Motor neuron (in vitro differentiated cells): ENCODE measurements around the gene SLC4A8. TPM values are rescaled to one million over a fixed set of nuclear protein-coding genes. Genes with fewer than 3 reads are reported as not detected.

Source experiments
- ATAC-seq, 8 experiments: fragments of 200-7000 bp; cut with Tn5 transposase; replicated peaks in 6 of 8; 2 replicates each; pipeline ENCODE4 v1.8.0; 2021; ENCODE audit warnings: mild to moderate bottlenecking in 8 of 8, moderate library complexity in 8 of 8
- H3K27ac ChIP-seq, 2 donors: fragments of 250-450 bp; sonication (Bioruptor Pico); 2 replicates each; pipeline ENCODE4 v1.9.0; 2021; ENCODE audit warnings: antibody characterized with exemption in 2 of 2, mild to moderate bottlenecking in 2 of 2, moderate library complexity in 1 of 2
- H3K4me1 ChIP-seq, 2 donors: fragments of 250-450 bp; sonication (Bioruptor Pico); replicated peaks in 1 of 2; 2 replicates each; pipeline ENCODE4 v1.6.1; 2021; ENCODE audit warnings: antibody characterized with exemption in 2 of 2, mild to moderate bottlenecking in 2 of 2, moderate library complexity in 1 of 2
- H3K4me3 ChIP-seq, 5 donors: fragments of 250-450 bp; sonication (Bioruptor Pico); 2 replicates each; pipeline ENCODE4 v1.9.0; 2021; ENCODE audit warnings: antibody characterized with exemption in 5 of 5, mild to moderate bottlenecking in 5 of 5, moderate library complexity in 4 of 5
- WGBS, 10 experiments: fragments of 450-650 bp; shearing (Covaris generic); methylation state at CpG; one replicate each; pipeline ENCODE4 v1.0.0; 2022; 5-methylcytosine and 5-hydroxymethylcytosine counted together
- in situ Hi-C, 9 experiments: fragments of 400-800 bp; cut with MboI; loops; one replicate each; pipeline ENCODE4 v1.15.0; 2021; ENCODE audit warnings: low sequenced_read_pairs in 9 of 9, low pct_unique_long_range_greater_than_20kb in 2 of 9; ENCODE audit not compliant: unreplicated experiment in 9 of 9
- total RNA-seq, 8 experiments: library from RNA; unstranded; fragments of 300-600 nt; gene quantifications; 2 replicates each; pipeline versions ENCODE4 v1.2.3 to v1.2.4, GENCODE V29; 2022

Gene SLC4A8
- total RNA-seq, result 10 to 100 TPM in 5 of 8 experiments, 1 to 10 TPM in 3; 5.8 to 26.3 (median 19.8) TPM

DNA sequence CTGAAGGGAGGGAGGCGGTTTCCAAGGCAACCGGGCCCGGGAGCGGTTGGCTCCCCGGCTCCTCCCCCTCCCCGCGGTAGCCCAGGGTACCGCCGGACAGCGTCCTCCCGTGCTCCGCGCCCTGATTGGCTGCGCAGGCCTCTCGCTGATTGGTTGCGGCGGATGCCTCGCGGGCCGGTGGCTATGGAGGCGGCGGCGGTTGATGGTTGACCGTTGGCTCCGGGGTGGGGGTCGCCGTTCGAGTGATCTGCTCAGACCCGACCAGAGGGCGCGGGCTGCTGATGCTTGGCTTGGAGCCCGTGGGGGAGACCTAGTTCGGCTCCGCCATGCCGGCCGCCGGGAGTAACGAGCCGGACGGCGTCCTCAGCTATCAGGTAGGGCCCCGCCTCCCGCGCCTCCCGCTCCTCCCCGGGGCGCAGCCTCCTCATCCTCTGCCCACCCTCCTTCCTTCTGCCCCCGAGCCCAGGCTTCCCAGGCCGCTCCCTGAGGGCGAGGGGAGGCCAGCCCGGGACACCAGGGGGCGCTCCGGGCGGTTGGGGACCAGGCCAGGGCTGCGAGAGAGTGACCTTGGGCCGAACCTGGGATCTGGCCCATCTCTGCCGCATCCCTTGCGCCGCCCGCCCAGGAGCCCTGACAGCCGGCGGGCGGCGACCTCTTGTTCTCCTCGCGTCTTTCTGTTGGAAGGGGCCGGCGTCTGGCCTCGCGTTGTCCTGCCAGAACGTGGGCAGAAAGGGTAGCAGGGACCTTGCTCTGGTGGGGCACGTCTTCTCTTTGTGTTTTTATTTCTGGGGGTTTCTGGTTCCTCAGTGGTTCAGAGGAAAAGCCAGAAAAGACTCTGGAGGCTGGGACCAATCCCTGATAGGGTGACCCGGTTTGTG lies at the start of gene SLC4A8:
Gene SLC4A8 (plus strand): TSS at position 170 of the 878 bp plus-strand sequence. CDS start 157 bp downstream, at position 327.
- 0 to 9% (median 2%) methylated on average over 1 to 11 of the region's 73 CpGs; no CpG with 5 or more reads in 4 of the 10 experiments for WGBS, 10 experiments
- peaks cover 12 to 14% of the 10 kb centered on the region in 2 donors for H3K4me1 ChIP-seq
- ATAC-seq, result peak; percentile 95 to 98 (median 96)
- in situ Hi-C loops, result loop anchor here in 4 of 9 experiments (10.0 to 25.0 kb wide), 7 partner anchors 100 to 562 kb away; partner anchors contain the start of gene ANKRD33 (in 1 of the 4)
- peak within 1 kb of the TSS; percentile 58 to 78 (median 66) for H3K4me3 ChIP-seq
- H3K27ac ChIP-seq, result peak within 1 kb of the TSS; percentile 88 to 91

- Histone ChIP-seq H3K27ac (no peak overlapping the region), H3K4me1 (peaks cover 0 to 6% of the 10 kb centered on the region in 2 donors), H3K4me3 (no peak overlapping the region)
- WGBS, 10 experiments, result 26 to 93% (median 75%) methylated on average over 2 to 5 of the region's 5 CpGs; no CpG with 5 or more reads in 2 of the 10 experiments
- ATAC-seq, result no peak
- in situ Hi-C loops, result no loop called here
Measured at GRCh38 chr12:51374856-51375255, 49.8 kb upstream of the SLC4A8 start.

- peak in 3 of 8 experiments; percentile 43 to 71 (median 60) for ATAC-seq
- 44 to 100% (median 93%) methylated on average over 1 to 4 of the region's 11 CpGs; no CpG with 5 or more reads in 4 of the 10 experiments for WGBS, 10 experiments
- in situ Hi-C loops, result no loop called here
- H3K4me3 ChIP-seq, result no peak overlapping the region
- H3K4me1 ChIP-seq, result no peaks in the 10 kb centered on the region
- H3K27ac ChIP-seq, result no peak overlapping the region
Measured at GRCh38 chr12:51377099-51377984, 47.3 kb upstream of the SLC4A8 start.

GRCh38 chr12:51378749-51379148 lies 45.9 kb upstream of the SLC4A8 start:
- H3K4me1 ChIP-seq, result no peaks in the 10 kb centered on the region
- no peak overlapping the region for H3K27ac ChIP-seq
- ATAC-seq, result no peak
- in situ Hi-C loops, result no loop called here
- WGBS, 10 experiments, result 83 to 100% (median 100%) methylated on average over 1 of the region's 2 CpGs; no CpG with 5 or more reads in 5 of the 10 experiments
- H3K4me3 ChIP-seq, result no peak overlapping the region

GRCh38 chr12:51379571-51379970 lies 45.1 kb upstream of the SLC4A8 start:
- in situ Hi-C loops, result no loop called here
- no peak overlapping the region for H3K27ac ChIP-seq
- H3K4me3 ChIP-seq, result no peak overlapping the region
- ATAC-seq, result no peak
- 73 to 100% (median 85%) methylated on average over 1 to 2 of the region's 11 CpGs; no CpG with 5 or more reads in 6 of the 10 experiments for WGBS, 10 experiments
- H3K4me1 ChIP-seq, result no peaks in the 10 kb centered on the region

DNA sequence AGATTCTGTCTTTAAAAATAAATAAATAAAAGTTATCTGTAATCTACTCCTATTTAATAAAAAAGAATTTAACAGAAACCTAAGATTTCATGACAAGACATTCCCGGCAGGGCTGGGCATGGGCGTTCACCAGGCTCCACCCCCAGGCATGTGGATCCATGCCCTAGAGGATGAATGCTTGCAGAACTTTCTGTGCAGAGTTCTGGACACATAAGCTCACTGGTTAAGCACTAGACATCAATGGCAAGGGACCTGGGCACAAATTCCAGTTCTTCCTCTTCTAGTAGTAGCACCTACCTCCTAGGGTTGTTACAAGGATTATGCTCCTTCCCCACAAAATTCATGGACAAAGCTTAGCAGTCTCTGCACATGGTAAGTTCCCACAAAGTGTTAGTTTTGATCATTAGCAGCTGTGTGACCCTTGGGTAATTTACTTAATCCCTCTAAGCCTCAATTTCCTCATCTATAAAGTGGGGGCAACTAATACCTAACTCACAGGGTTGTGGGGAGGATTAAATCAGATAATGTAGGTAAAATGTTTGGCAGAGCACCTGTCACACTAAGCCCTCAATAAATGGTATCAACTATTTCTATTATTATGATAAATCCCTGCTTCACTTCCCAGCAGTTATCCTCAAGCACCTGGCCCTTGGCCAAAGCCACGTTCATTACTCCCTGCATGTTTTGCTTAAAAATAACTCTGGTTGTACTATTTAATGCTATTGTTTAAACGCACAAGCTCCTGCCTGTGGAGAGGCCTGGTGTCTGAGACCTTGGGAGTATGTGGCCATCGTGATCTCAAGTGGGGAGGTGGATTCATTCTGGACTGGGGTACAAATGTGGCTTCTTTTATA lies 43.2 kb upstream of the SLC4A8 start:
- ATAC-seq, result peak in 3 of 8 experiments; percentile 81 to 89 (median 89)
- no peaks in the 10 kb centered on the region for H3K4me1 ChIP-seq
- in situ Hi-C loops, result no loop called here
- no peak overlapping the region for H3K4me3 ChIP-seq
- 0 to 93% (median 42%) methylated on average over 1 to 4 of the region's 5 CpGs for WGBS, 10 experiments
- no peak overlapping the region for H3K27ac ChIP-seq

DNA sequence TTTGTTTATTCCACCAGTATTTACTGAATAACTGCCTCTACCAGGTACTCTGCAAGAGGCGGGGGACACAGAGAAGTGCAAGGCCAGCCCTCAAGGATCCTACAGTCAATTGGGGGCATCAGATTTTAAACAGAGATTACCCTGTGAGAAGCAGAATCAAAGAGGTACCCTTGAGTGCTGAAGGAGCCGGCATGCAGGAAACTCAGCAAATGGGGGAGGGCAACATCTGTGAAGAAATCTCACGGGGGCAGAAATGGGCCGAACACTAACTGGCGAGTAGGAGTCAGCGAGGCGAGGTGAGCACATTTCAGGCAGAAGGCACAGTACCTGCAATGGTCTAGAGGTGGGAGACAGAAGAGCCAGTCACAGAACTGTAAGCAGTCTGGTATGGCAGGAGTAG lies 42.5 kb upstream of the SLC4A8 start:
- in situ Hi-C loops, result no loop called here
- WGBS, 10 experiments, result 82 to 100% (median 88%) methylated on average over 5 to 7 of the region's 7 CpGs; no CpG with 5 or more reads in 5 of the 10 experiments
- Histone ChIP-seq H3K4me1 (no peaks in the 10 kb centered on the region), H3K27ac (no peak overlapping the region), H3K4me3 (no peak overlapping the region)
- ATAC-seq, result no peak

GRCh38 chr12:51383269-51383905 lies 41.2 kb upstream of the SLC4A8 start:
- ATAC-seq, result no peak
- in situ Hi-C loops, result no loop called here
- Histone ChIP-seq H3K4me3 (no peak overlapping the region), H3K27ac (no peak overlapping the region), H3K4me1 (peaks cover 0 to 6% of the 10 kb centered on the region in 2 donors)
- WGBS, 10 experiments, result 63 to 100% (median 90%) methylated on average over 1 to 6 of the region's 6 CpGs; no CpG with 5 or more reads in 3 of the 10 experiments

DNA sequence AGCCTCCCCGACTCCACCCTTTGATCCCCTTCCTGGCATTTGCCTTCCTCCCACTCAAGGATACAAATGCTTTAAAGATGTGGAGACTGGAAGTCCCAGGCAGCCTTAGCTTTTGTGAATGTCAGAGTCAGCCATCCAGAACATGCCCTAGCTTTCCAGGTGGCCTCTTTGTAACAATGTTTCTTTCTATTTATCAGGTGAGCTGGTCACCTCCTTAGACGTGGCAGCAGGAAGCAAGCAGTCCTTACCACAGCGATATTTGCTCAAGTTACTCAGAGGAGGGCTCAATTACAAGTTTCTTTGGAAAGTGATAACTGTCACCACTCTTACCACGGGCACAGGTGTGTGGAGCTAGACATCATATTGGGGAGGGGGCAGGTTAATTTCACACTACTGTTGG lies 38.3 kb upstream of the SLC4A8 start:
- no peak for ATAC-seq
- 75 to 80% (median 80%) methylated on average over 1 to 2 of the region's 4 CpGs; no CpG with 5 or more reads in 7 of the 10 experiments for WGBS, 10 experiments
- Histone ChIP-seq H3K4me3 (no peak overlapping the region), H3K27ac (no peak overlapping the region), H3K4me1 (peaks cover 0 to 6% of the 10 kb centered on the region in 2 donors)
- in situ Hi-C loops, result no loop called here

DNA sequence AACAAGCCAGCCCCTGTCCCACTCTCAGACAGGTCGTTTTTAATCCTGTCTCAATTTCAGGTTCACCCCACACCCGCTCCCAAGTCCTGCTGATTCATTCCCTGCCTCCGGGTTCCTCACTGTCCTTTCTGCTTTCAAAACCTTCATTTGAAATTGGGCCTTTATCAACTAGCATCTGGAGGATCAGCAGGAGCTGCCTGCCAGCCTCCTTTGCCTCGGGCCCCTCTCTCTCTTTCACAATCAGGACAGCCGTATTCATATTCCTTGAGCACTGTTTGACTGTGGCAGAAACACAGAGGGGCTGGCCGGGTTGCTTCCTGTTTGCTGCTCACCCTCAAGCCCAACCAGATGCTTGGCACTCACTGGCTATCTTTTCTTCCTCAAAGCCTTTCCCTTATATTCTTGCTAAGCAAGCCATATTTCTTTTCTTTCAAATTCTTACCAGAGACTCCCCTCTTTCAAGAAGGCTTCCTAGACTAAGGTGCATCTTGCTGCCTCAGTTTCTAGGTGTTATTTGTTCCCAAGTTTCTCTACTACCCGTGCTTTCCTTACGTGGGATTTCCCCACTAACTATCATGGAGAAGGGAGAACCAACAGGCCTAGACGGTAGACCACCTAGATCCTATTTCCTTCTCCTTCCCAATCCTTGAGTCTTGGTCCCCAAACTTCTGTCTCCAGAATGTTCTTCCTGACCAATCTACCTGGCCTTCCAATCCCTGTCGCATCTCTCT lies 36.4 kb upstream of the SLC4A8 start:
- no peak overlapping the region for H3K4me3 ChIP-seq
- in situ Hi-C loops, result no loop called here
- peak in 3 of 8 experiments; percentile 12 to 70 (median 28) for ATAC-seq
- H3K27ac ChIP-seq, result no peak overlapping the region
- 26 to 100% (median 56%) methylated on average over 1 to 8 of the region's 10 CpGs for WGBS, 10 experiments
- H3K4me1 ChIP-seq, result peaks cover 2 to 11% of the 10 kb centered on the region in 2 donors

- peak in 3 of 8 experiments; percentile 4 to 45 (median 36) for ATAC-seq
- 65 to 100% (median 78%) methylated on average over 1 to 5 of the region's 5 CpGs; no CpG with 5 or more reads in 3 of the 10 experiments for WGBS, 10 experiments
- Histone ChIP-seq H3K4me1 (peaks cover 2 to 11% of the 10 kb centered on the region in 2 donors), H3K27ac (no peak overlapping the region), H3K4me3 (no peak overlapping the region)
- in situ Hi-C loops, result no loop called here
Measured at GRCh38 chr12:51388846-51389245, 35.8 kb upstream of the SLC4A8 start.
